K562 (cell line): ENCODE measurements around the gene SMYD2. TPM values are rescaled to one million over a fixed set of nuclear protein-coding genes. Genes with fewer than 3 reads are reported as not detected.

ENCODE experiments used
- FOSL1 ChIP-seq: fragments of 200-800 bp; sonication (Bioruptor generic); conservative IDR thresholded peaks from 2 replicates; pipeline ENCODE4 v1.6.1; 2016; ENCODE audit warnings: missing genetic modification characterization, missing compliant biosample characterization
- GTF2B ChIP-seq: IDR thresholded peaks from 2 replicates; pipeline ENCODE4 v1.6.1; 2011; ENCODE audit not compliant: insufficient read length; ENCODE audit errors: extremely low read depth
- HDAC6 ChIP-seq: IDR thresholded peaks from 2 replicates; pipeline ENCODE4 v1.6.1; 2012; ENCODE audit warnings: low read depth, mild to moderate bottlenecking, control low read depth, inconsistent platforms, low read length, moderate library complexity
- HMG20B ChIP-seq: fragments of 250-450 bp; sonication (Bioruptor Pico); IDR thresholded peaks from 2 replicates; pipeline ENCODE4 v1.5.0; 2021; ENCODE audit warnings: mild to moderate bottlenecking
- MEIS2 ChIP-seq: fragments of 450-650 bp; IDR thresholded peaks from 2 replicates; pipeline ENCODE4 v1.6.1; 2014; ENCODE audit warnings: mild to moderate bottlenecking; ENCODE audit not compliant: partially characterized antibody
- NUFIP1 ChIP-seq: fragments of 450-650 bp; IDR thresholded peaks from 2 replicates; pipeline ENCODE4 v1.6.1; 2018; ENCODE audit not compliant: partially characterized antibody
- PML ChIP-seq: IDR thresholded peaks from 2 replicates; pipeline ENCODE4 v1.6.1; 2012; ENCODE audit warnings: low read length, inconsistent platforms
- RBM15 ChIP-seq: fragments of 200-400 bp; formaldehyde crosslinking; IDR thresholded peaks from 2 replicates; pipeline ENCODE4 v1.6.1; 2018; ENCODE audit warnings: mild to moderate bottlenecking, low read length, moderate library complexity; ENCODE audit not compliant: insufficient read depth
- USF1 ChIP-seq: sonication (generic); formaldehyde crosslinking; IDR thresholded peaks from 2 replicates; pipeline ENCODE4 v1.9.0; 2022; ENCODE audit warnings: mild to moderate bottlenecking, missing genetic modification reagents
- ZNF140 ChIP-seq: fragments of 250-450 bp; sonication (Bioruptor Pico); IDR thresholded peaks from 2 replicates; pipeline ENCODE4 v1.8.0; 2021; ENCODE audit warnings: moderate library complexity, mild to moderate bottlenecking, inconsistent platforms
- ZNF184 ChIP-seq: sonication (generic); formaldehyde crosslinking; IDR thresholded peaks from 2 replicates; pipeline ENCODE4 v1.5.0; 2020; ENCODE audit warnings: missing genetic modification reagents
- ZNF232 ChIP-seq: sonication (generic); formaldehyde crosslinking; IDR thresholded peaks from 2 replicates; pipeline ENCODE4 v1.8.0; 2022; ENCODE audit warnings: mild to moderate bottlenecking, missing genetic modification reagents
- polyA plus RNA-seq, 8 experiments: library from polyadenylated mRNA; depleted of rRNA in 4 of 8; stranded (reverse) in 5 of 8; unstranded in 3 of 8; fragments of >200 nt; fragmentation: Nextera tagmentation in 2 of 8; fragmentation: Illumina TruSeq in 1 of 8; extraction: Ambion mirVana in 2 of 8; extraction: Trizol in 1 of 8; gene quantifications; 2 replicates each; pipeline versions ENCODE4 v1.2.1 to v1.2.3, GENCODE V29; 2011 to 2014; ENCODE audit warnings: inconsistent platforms in 1 of 8, missing spikeins in 1 of 8
- total RNA-seq, 7 experiments: library from RNA; depleted of rRNA in 6 of 7; stranded (reverse); fragments of >200 nt in 6 of 7; fragmentation: Illumina TruSeq in 2 of 7; extraction: Trizol in 2 of 7; gene quantifications; 2 replicates each; pipeline versions ENCODE4 v1.2.1 to v1.2.3, GENCODE V29; 2011 to 2021; ENCODE audit warnings: low replicate concordance in 1 of 7

The SMYD2 gene
- total and polyA plus RNA-seq, 9 of the 15 experiments (the other 6 are each of a cell fraction or from before 2014, with no cell fraction given) = 13.8 to 81.3 (median 39.9) TPM

- no peak for TF ChIP-seq HMG20B
- TF ChIP-seq NUFIP1 = no peak
- no peak for TF ChIP-seq ZNF140 (CRISPR knock-in tag)
- TF ChIP-seq PML = no peak
- no peak for TF ChIP-seq RBM15
- TF ChIP-seq HDAC6 = no peak
- TF ChIP-seq MEIS2 = no peak
- no peak for TF ChIP-seq USF1 (CRISPR knock-in tag)
- no peak for TF ChIP-seq ZNF184 (CRISPR knock-in tag)
- no peak for TF ChIP-seq ZNF232 (CRISPR knock-in tag)
- no peak for TF ChIP-seq FOSL1 (tag)
- TF ChIP-seq GTF2B = no peak
These were observed 9.6 kb downstream of the SMYD2 start (continued) for GRCh38 chr1:214290424-214291037.
